Measurements from ENCODE around the gene DOCK1. TPM values are rescaled to one million over a fixed set of nuclear protein-coding genes. Genes with fewer than 3 reads are reported as not detected.

Gene DOCK1
- polyA plus RNA-seq, 1 donor from 2014 or later: 2.7 TPM

DNA sequence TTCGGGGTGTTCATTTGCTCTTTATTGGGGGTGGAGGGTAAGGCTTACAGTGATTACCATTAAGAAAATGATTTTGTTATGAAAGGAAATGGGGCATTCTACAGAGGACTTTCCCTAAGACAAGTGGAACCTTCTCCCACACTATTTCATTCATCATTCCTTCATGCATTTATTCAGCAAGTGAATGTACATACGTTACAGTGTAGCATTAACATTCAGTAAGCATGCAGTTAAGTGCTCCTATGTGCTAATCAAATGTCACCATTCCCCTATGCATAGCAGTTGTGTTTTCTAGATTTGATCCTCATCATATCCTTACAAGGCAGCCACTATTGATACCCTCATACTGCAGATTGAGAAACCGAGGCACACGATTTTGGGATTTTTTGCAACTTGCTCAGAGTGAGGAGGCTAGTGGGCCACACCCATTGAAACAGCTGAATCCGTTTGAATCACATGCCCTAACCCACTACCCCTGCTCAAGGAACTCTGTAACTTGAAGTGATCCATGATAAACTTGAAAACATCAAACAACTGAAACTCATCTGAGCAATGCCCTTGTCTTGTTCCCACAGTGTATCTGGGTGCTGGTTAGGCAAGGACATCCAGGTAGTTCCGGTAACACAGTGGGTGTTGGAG is 274.5 kb downstream of the DOCK1 start:
- H3K9me2 ChIP-seq (ENCODE audit: insufficient read depth, low read length): no peaks in the 10 kb centered on the region
- no peaks in the 10 kb centered on the region for H3K79me2 ChIP-seq (replicated peaks; ENCODE audit: insufficient read depth, low read length)
- TF ChIP-seq EZH2 (IDR thresholded peaks at IDR 0.05; ENCODE audit: borderline replicate concordance, insufficient read depth, low read length, poor library complexity, severe bottlenecking) (no peak), EP300 (conservative IDR thresholded peaks at IDR 0.05; ENCODE audit: poor library complexity, severe bottlenecking) (no peak), POLR2AphosphoS5 (IDR thresholded peaks at IDR 0.05) (no peak), SMC3 (conservative IDR thresholded peaks at IDR 0.05; ENCODE audit: poor library complexity) (no peak)
- TF ChIP-seq, protein P1, sequence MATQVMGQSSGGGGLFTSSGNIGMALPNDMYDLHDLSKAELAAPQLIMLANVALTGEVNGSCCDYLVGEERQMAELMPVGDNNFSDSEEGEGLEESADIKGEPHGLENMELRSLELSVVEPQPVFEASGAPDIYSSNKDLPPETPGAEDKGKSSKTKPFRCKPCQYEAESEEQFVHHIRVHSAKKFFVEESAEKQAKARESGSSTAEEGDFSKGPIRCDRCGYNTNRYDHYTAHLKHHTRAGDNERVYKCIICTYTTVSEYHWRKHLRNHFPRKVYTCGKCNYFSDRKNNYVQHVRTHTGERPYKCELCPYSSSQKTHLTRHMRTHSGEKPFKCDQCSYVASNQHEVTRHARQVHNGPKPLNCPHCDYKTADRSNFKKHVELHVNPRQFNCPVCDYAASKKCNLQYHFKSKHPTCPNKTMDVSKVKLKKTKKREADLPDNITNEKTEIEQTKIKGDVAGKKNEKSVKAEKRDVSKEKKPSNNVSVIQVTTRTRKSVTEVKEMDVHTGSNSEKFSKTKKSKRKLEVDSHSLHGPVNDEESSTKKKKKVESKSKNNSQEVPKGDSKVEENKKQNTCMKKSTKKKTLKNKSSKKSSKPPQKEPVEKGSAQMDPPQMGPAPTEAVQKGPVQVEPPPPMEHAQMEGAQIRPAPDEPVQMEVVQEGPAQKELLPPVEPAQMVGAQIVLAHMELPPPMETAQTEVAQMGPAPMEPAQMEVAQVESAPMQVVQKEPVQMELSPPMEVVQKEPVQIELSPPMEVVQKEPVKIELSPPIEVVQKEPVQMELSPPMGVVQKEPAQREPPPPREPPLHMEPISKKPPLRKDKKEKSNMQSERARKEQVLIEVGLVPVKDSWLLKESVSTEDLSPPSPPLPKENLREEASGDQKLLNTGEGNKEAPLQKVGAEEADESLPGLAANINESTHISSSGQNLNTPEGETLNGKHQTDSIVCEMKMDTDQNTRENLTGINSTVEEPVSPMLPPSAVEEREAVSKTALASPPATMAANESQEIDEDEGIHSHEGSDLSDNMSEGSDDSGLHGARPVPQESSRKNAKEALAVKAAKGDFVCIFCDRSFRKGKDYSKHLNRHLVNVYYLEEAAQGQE (IDR thresholded peaks at IDR 0.05; ENCODE audit: borderline replicate concordance): no peak
- no peaks in the 10 kb centered on the region for H3K9me3 ChIP-seq (ENCODE audit: low read length)
- no peak overlapping the region for H3K4me2 ChIP-seq (ENCODE audit: low read length)
- H3F3A ChIP-seq (ENCODE audit: insufficient read depth, low read length, poor library complexity, severe bottlenecking): no peaks in the 10 kb centered on the region
- H3K36me3 ChIP-seq (ENCODE audit: insufficient read depth, low read length): no peaks in the 10 kb centered on the region
- H4K20me1 ChIP-seq (ENCODE audit: insufficient read depth): no peaks in the 10 kb centered on the region
- H3K9ac ChIP-seq (ENCODE audit: low read length): no peak overlapping the region
- no peaks in the 10 kb centered on the region for H3K27me3 ChIP-seq (ENCODE audit: insufficient read depth, low read depth, low read length)
- H3K4me3 ChIP-seq (ENCODE audit: low read length): no peak overlapping the region
- H3K27ac ChIP-seq (ENCODE audit: low read length): no peak overlapping the region
- no peak overlapping the region for H2AFZ ChIP-seq (ENCODE audit: low read depth, low read length)

DNA sequence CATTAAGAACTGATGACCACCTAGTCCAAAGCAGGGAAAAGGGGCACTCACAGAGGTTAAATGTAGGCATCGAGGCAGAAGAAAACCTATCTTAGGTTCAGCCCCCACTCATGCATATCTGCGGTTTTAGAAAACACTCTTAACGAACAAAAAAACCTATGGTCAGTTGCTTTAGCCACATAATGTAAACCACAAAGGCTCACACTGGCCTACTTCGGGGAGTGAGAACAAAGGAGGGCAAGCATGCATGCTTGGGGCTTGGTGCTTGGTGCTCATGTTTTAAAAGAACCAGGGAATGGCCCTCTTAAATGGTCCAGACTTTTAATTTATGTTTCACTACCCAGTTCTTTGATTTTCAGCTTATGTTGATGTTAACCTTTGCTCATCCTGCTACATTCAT is 276.9 kb downstream of the DOCK1 start:
- H3K9me3 ChIP-seq (ENCODE audit: low read length): no peaks in the 10 kb centered on the region
- H3K36me3 ChIP-seq (ENCODE audit: insufficient read depth, low read length): no peaks in the 10 kb centered on the region
- no peak overlapping the region for H2AFZ ChIP-seq (ENCODE audit: low read depth, low read length)

More for the DNA sequence above, 276.9 kb downstream of the DOCK1 start:
- TF ChIP-seq EP300 (conservative IDR thresholded peaks at IDR 0.05; ENCODE audit: poor library complexity, severe bottlenecking) (no peak), CTCF (IDR thresholded peaks at IDR 0.05; ENCODE audit: poor library complexity, severe bottlenecking) (no peak), POLR2AphosphoS5 (IDR thresholded peaks at IDR 0.05) (no peak), RAD21 (conservative IDR thresholded peaks at IDR 0.05) (no peak), EZH2 (IDR thresholded peaks at IDR 0.05; ENCODE audit: borderline replicate concordance, insufficient read depth, low read length, poor library complexity, severe bottlenecking) (no peak), TAF1 (IDR thresholded peaks at IDR 0.05; ENCODE audit: low read depth) (no peak)
- Histone ChIP-seq H3K27ac (ENCODE audit: low read length) (no peak overlapping the region), H3K4me3 (ENCODE audit: low read length) (no peak overlapping the region), H3K9ac (ENCODE audit: low read length) (no peak overlapping the region), H3K9me2 (ENCODE audit: insufficient read depth, low read length) (no peaks in the 10 kb centered on the region), H3K27me3 (ENCODE audit: insufficient read depth, low read depth, low read length) (no peaks in the 10 kb centered on the region), H4K20me1 (ENCODE audit: insufficient read depth) (no peaks in the 10 kb centered on the region), H3K4me2 (ENCODE audit: low read length) (no peak overlapping the region), H3F3A (ENCODE audit: insufficient read depth, low read length, poor library complexity, severe bottlenecking) (no peaks in the 10 kb centered on the region), H3K79me2 (replicated peaks; ENCODE audit: insufficient read depth, low read length) (no peaks in the 10 kb centered on the region)

All from neural cell (in vitro differentiated cells).